HG02938 (cell line): ENCODE measurements around the gene SPSB1.

Experiments
- ATAC-seq: cut with Tn5 transposase; IDR thresholded peaks from one replicate; pipeline ENCODE4 v1.9.1; 2021; ENCODE audit warnings: mild to moderate bottlenecking, moderate library complexity; ENCODE audit not compliant: unreplicated experiment

SPSB1 gene

GRCh38 chr1:9317591-9318417 is 25.1 kb downstream of the SPSB1 start:
- ATAC-seq: no peak

- ATAC-seq: no peak
These were observed 26.6 kb downstream of the SPSB1 start for GRCh38 chr1:9319208-9319788.

- ATAC-seq: no peak
These were observed 27.3 kb downstream of the SPSB1 start for GRCh38 chr1:9319789-9320519.

GRCh38 chr1:9320520-9321479 is 28.1 kb downstream of the SPSB1 start:
- no peak for ATAC-seq

GRCh38 chr1:9321480-9321849 is 28.8 kb downstream of the SPSB1 start:
- ATAC-seq: no peak

GRCh38 chr1:9321986-9322660 is 29.4 kb downstream of the SPSB1 start:
- ATAC-seq: no peak

- ATAC-seq: no peak
These were observed 30.1 kb downstream of the SPSB1 start for GRCh38 chr1:9322661-9323244.

GRCh38 chr1:9324246-9325096 is 31.8 kb downstream of the SPSB1 start:
- no peak for ATAC-seq

GRCh38 chr1:9326596-9326995 is 33.9 kb downstream of the SPSB1 start:
- no peak for ATAC-seq

GRCh38 chr1:9328201-9328600 is 35.5 kb downstream of the SPSB1 start:
- no peak for ATAC-seq

- no peak for ATAC-seq
These were observed 36.0 kb downstream of the SPSB1 start for GRCh38 chr1:9328715-9329114.

- no peak for ATAC-seq
These were observed 38.3 kb downstream of the SPSB1 start for GRCh38 chr1:9331016-9331415.

GRCh38 chr1:9331558-9332346 is 39.1 kb downstream of the SPSB1 start:
- ATAC-seq: no peak

- no peak for ATAC-seq
These were observed 39.9 kb downstream of the SPSB1 start for GRCh38 chr1:9332513-9333143.

GRCh38 chr1:9338397-9339246 is 45.9 kb downstream of the SPSB1 start:
- ATAC-seq: no peak

- no peak for ATAC-seq
These were observed 47.6 kb downstream of the SPSB1 start for GRCh38 chr1:9340172-9340854.
